Parathyroid adenoma (tissue), 2 donors: ENCODE measurements around the gene UBAP2L.

Experiments used
- H2AFZ ChIP-seq: fragments of 300-600 bp; sonication (generic); one replicate; pipeline ENCODE4 v1.7.0; 2017; ENCODE audit warnings: antibody characterized with exemption, mild to moderate bottlenecking
- H3K27ac ChIP-seq: fragments of 300-600 bp; sonication (generic); one replicate; pipeline ENCODE4 v1.7.0; 2017
- H3K27me3 ChIP-seq: fragments of 300-600 bp; sonication (generic); one replicate; pipeline ENCODE4 v1.7.0; 2017; ENCODE audit warnings: low read length; ENCODE audit not compliant: control insufficient read depth, insufficient read depth
- H3K36me3 ChIP-seq: fragments of 300-600 bp; sonication (generic); one replicate; pipeline ENCODE4 v1.7.0; 2017; ENCODE audit warnings: low read length; ENCODE audit not compliant: control insufficient read depth, insufficient read depth
- H3K4me1 ChIP-seq: fragments of 300-600 bp; sonication (generic); one replicate; pipeline ENCODE4 v1.7.0; 2017; ENCODE audit warnings: control low read depth
- H3K4me2 ChIP-seq: fragments of 300-600 bp; sonication (generic); one replicate; pipeline ENCODE4 v1.7.0; 2017; ENCODE audit warnings: low read length
- H3K4me3 ChIP-seq: fragments of 300-600 bp; sonication (generic); one replicate; pipeline ENCODE4 v1.7.0; 2017; ENCODE audit warnings: low read depth, low read length
- H3K79me2 ChIP-seq: fragments of 300-600 bp; sonication (generic); one replicate; pipeline ENCODE4 v1.7.0; 2017; ENCODE audit warnings: control low read depth
- H3K9ac ChIP-seq: fragments of 300-600 bp; sonication (generic); one replicate; pipeline ENCODE4 v1.7.0; 2017; ENCODE audit warnings: mild to moderate bottlenecking
- H3K9me3 ChIP-seq: fragments of 300-600 bp; sonication (generic); one replicate; pipeline ENCODE4 v1.7.0; 2017; ENCODE audit warnings: low read length; ENCODE audit not compliant: control insufficient read depth
- CTCF ChIP-seq: fragments of 300-600 bp; sonication (generic); IDR thresholded peaks from one replicate; pipeline ENCODE4 v1.7.0; 2017; ENCODE audit warnings: antibody characterized with exemption, mild to moderate bottlenecking
- donor health status: primary hyperparathyroidism.

The UBAP2L gene

GRCh38 chr1:154207262-154207661, 13.5 kb upstream of the UBAP2L start:
- H3K4me2 ChIP-seq: no peak overlapping the region
- no peaks in the 10 kb centered on the region for H3K4me1 ChIP-seq
- H3K9me3 ChIP-seq: no peaks in the 10 kb centered on the region
- no peaks in the 10 kb centered on the region for H3K79me2 ChIP-seq
- TF ChIP-seq CTCF: no peak
- no peak overlapping the region for H3K4me3 ChIP-seq
- no peaks in the 10 kb centered on the region for H3K27me3 ChIP-seq
- no peak overlapping the region for H3K9ac ChIP-seq
- no peak overlapping the region for H2AFZ ChIP-seq
- no peaks in the 10 kb centered on the region for H3K36me3 ChIP-seq
- no peak overlapping the region for H3K27ac ChIP-seq

GRCh38 chr1:154208677-154209388, 11.9 kb upstream of the UBAP2L start:
- H3K4me1 ChIP-seq: no peaks in the 10 kb centered on the region
- no peaks in the 10 kb centered on the region for H3K79me2 ChIP-seq
- H3K9ac ChIP-seq: no peak overlapping the region
- no peak overlapping the region for H2AFZ ChIP-seq
- H3K27me3 ChIP-seq: no peaks in the 10 kb centered on the region
- no peak overlapping the region for H3K27ac ChIP-seq
- no peak for TF ChIP-seq CTCF
- H3K4me3 ChIP-seq: no peak overlapping the region
- H3K4me2 ChIP-seq: no peak overlapping the region
- no peaks in the 10 kb centered on the region for H3K36me3 ChIP-seq
- H3K9me3 ChIP-seq: no peaks in the 10 kb centered on the region

- Histone ChIP-seq H3K79me2 (peaks cover 4% of the 10 kb centered on the region), H3K9ac (no peak overlapping the region), H2AFZ (no peak overlapping the region), H3K9me3 (no peaks in the 10 kb centered on the region), H3K36me3 (no peaks in the 10 kb centered on the region), H3K27me3 (no peaks in the 10 kb centered on the region), H3K27ac (no peak overlapping the region), H3K4me3 (no peak overlapping the region), H3K4me2 (no peak overlapping the region), H3K4me1 (no peaks in the 10 kb centered on the region)
- TF ChIP-seq CTCF: no peak
Measured at GRCh38 chr1:154212083-154212482, 8.7 kb upstream of the UBAP2L start.

GRCh38 chr1:154213274-154213673, 7.5 kb upstream of the UBAP2L start:
- H2AFZ ChIP-seq: no peak overlapping the region
- H3K79me2 ChIP-seq: peaks cover 14% of the 10 kb centered on the region
- H3K9me3 ChIP-seq: no peaks in the 10 kb centered on the region
- no peak overlapping the region for H3K4me2 ChIP-seq
- peaks cover under 1% of the 10 kb centered on the region for H3K4me1 ChIP-seq
- no peaks in the 10 kb centered on the region for H3K27me3 ChIP-seq
- no peaks in the 10 kb centered on the region for H3K36me3 ChIP-seq
- no peak for TF ChIP-seq CTCF
- no peak overlapping the region for H3K4me3 ChIP-seq
- no peak overlapping the region for H3K27ac ChIP-seq
- no peak overlapping the region for H3K9ac ChIP-seq

- no peak overlapping the region for H3K9ac ChIP-seq
- H3K9me3 ChIP-seq: no peaks in the 10 kb centered on the region
- peaks cover 7% of the 10 kb centered on the region for H3K4me1 ChIP-seq
- H3K27me3 ChIP-seq: no peaks in the 10 kb centered on the region
- H3K4me2 ChIP-seq: no peak overlapping the region
- H3K36me3 ChIP-seq: no peaks in the 10 kb centered on the region
- peaks cover 43% of the 10 kb centered on the region for H3K79me2 ChIP-seq
- TF ChIP-seq CTCF: no peak
- no peak overlapping the region for H2AFZ ChIP-seq
- no peak overlapping the region for H3K4me3 ChIP-seq
- H3K27ac ChIP-seq: no peak overlapping the region
Measured at GRCh38 chr1:154218545-154218944, 2.2 kb upstream of the UBAP2L start.
